GM12878 (cell line): Measurements from ENCODE around the gene ALX4. TPM values are rescaled to one million over a fixed set of nuclear protein-coding genes. Genes with fewer than 3 reads are reported as not detected.

ENCODE experiments used
- ATAC-seq: fragments of 200-7000 bp; cut with Tn5 transposase; 3 replicates; pipeline ENCODE4 v1.9.1; 2020; ENCODE audit warnings: mild to moderate bottlenecking, moderate library complexity
- BruUV-seq: library from RNA; stranded (reverse); fragments of 400-500 nt; replicated peaks from 2 replicates; lab custom pipeline; 2021; lab: Mats Ljungman, UMichigan
- CTCF ChIA-PET: fragments of 300-600 bp; sonication (Branson Sonifier 250); formaldehyde crosslinking; extraction: SDS; loops from one replicate; lab custom pipeline; 2021; ENCODE audit warnings: inconsistent platforms; lab: Yijun Ruan, JAX
- POLR2A ChIA-PET: fragments of 350-600 bp; formaldehyde crosslinking; extraction: SDS; loops from one replicate; lab custom pipeline; 2021; ENCODE audit warnings: inconsistent platforms; lab: Charles Lee
- RAD21 ChIA-PET: fragments of 300-600 bp; sonication (Branson Sonifier 250); formaldehyde crosslinking; loops from one replicate; lab custom pipeline; 2023; ENCODE audit warnings: antibody characterized with exemption; ENCODE audit not compliant: unreplicated experiment; lab: Charles Lee
- SMC1A ChIA-PET: fragments of 300-600 bp; sonication (Branson Sonifier 250); formaldehyde crosslinking; loops from one replicate; lab custom pipeline; 2023; ENCODE audit not compliant: unreplicated experiment, uncharacterized antibody; lab: Charles Lee
- DNase-seq: peaks from one replicate; pipeline ENCODE4 v3.0.0-alpha.2; 2011; ENCODE audit warnings: low read depth, low spot score
- FAIRE-seq: peaks from 3 replicates; lab custom pipeline; 2011; peaks lifted over from hg19 to GRCh38; lab: Jason Lieb, UNC
- H2AFZ ChIP-seq: 2 replicates; pipeline ENCODE4 v1.6.0; 2011; ENCODE audit warnings: low read depth, low read length, control low read depth; ENCODE audit not compliant: control insufficient read depth
- H3K27ac ChIP-seq: 2 replicates; pipeline ENCODE4 v1.5.1; 2011; ENCODE audit warnings: control low read depth; ENCODE audit not compliant: control insufficient read depth, insufficient read depth
- H3K27me3 ChIP-seq, 2 experiments: replicated peaks in 1 of 2; 2 replicates each; pipeline versions ENCODE4 v1.6.0 to v1.6.1; 2011; ENCODE audit warnings: low read length in 1 of 2; ENCODE audit not compliant: control insufficient read depth in 2 of 2, insufficient read depth in 2 of 2
- H3K36me3 ChIP-seq, 2 experiments: 2 replicates each; pipeline ENCODE4 v1.5.1; 2011; ENCODE audit warnings: low read length in 1 of 2; ENCODE audit not compliant: control insufficient read depth in 2 of 2, insufficient read depth in 2 of 2
- H3K4me1 ChIP-seq: 2 replicates; pipeline ENCODE4 v1.6.1; 2011; ENCODE audit warnings: mild to moderate bottlenecking, low read length, moderate library complexity, mixed read lengths; ENCODE audit not compliant: control insufficient read depth, insufficient read depth
- H3K4me2 ChIP-seq: 2 replicates; pipeline ENCODE4 v1.6.0; 2011; ENCODE audit warnings: control low read depth; ENCODE audit not compliant: control insufficient read depth, insufficient read depth
- H3K4me3 ChIP-seq: fragments of 200-600 bp; sonication (generic); 2 replicates; pipeline ENCODE4 v1.5.1; 2016
- H3K79me2 ChIP-seq: 2 replicates; pipeline ENCODE4 v1.6.0; 2011; ENCODE audit warnings: low read length; ENCODE audit not compliant: control insufficient read depth, insufficient read depth
- H3K9ac ChIP-seq: 2 replicates; pipeline ENCODE4 v1.8.0; 2011; ENCODE audit warnings: low read length, control low read depth, mixed read lengths; ENCODE audit not compliant: control insufficient read depth, insufficient read depth
- H3K9me3 ChIP-seq: replicated peaks from 3 replicates; pipeline ENCODE4 v1.5.1; 2011; ENCODE audit warnings: mild to moderate bottlenecking, low read length; ENCODE audit not compliant: control insufficient read depth, insufficient read depth
- H4K20me1 ChIP-seq: 2 replicates; pipeline ENCODE4 v1.6.0; 2011; ENCODE audit not compliant: control insufficient read depth, insufficient read depth
- BRCA1 ChIP-seq: IDR thresholded peaks from 2 replicates; pipeline ENCODE4 v1.6.1; 2011; ENCODE audit warnings: low read depth, low read length, improper control_type of control experiment
- CHD2 ChIP-seq: IDR thresholded peaks from 2 replicates; pipeline ENCODE4 v1.6.1; 2011; ENCODE audit warnings: low read depth, low read length, improper control_type of control experiment, borderline replicate concordance
- E2F4 ChIP-seq: IDR thresholded peaks from 2 replicates; pipeline ENCODE4 v1.6.1; 2012; ENCODE audit warnings: low read depth, low read length, improper control_type of control experiment
- FOS ChIP-seq: IDR thresholded peaks from 3 replicates; pipeline ENCODE4 v1.6.1; 2011; ENCODE audit warnings: borderline replicate concordance; ENCODE audit not compliant: insufficient read length; ENCODE audit errors: extremely low read depth
- NR2C2 ChIP-seq: IDR thresholded peaks from 2 replicates; pipeline ENCODE4 v1.6.1; 2011; ENCODE audit warnings: borderline replicate concordance, low read depth; ENCODE audit not compliant: control insufficient read depth, insufficient read length
- SPI1 ChIP-seq: IDR thresholded peaks from 2 replicates; pipeline ENCODE4 v1.6.1; 2011; ENCODE audit warnings: low read depth, mild to moderate bottlenecking, low read length, moderate library complexity, borderline replicate concordance; ENCODE audit not compliant: insufficient read depth
- USF2 ChIP-seq: IDR thresholded peaks from 2 replicates; pipeline ENCODE4 v1.6.1; 2011; ENCODE audit warnings: low read depth, low read length, improper control_type of control experiment, borderline replicate concordance
- WGBS: methylation state at CpG from one replicate; pipeline ENCODE4 v1.1.6; 2016; ENCODE audit warnings: low lambda C conversion rate; ENCODE audit not compliant: insufficient replicate concordance, insufficient coverage; ENCODE audit errors: missing lambda C conversion rate; 5-methylcytosine and 5-hydroxymethylcytosine counted together
- in situ Hi-C: fragments of 300-500 bp; cut with MboI; formaldehyde crosslinking; loops from 9 replicates; pipeline ENCODE4 v1.14.3; 2018; ENCODE audit warnings: mixed read lengths
- intact Hi-C: fragments of 100-400 bp; cut with micrococcal nuclease; formaldehyde crosslinking; loops from one replicate; pipeline ENCODE4 v1.14.2; 2022; ENCODE audit not compliant: unreplicated experiment
- polyA plus RNA-seq, 11 experiments: library from polyadenylated mRNA; depleted of rRNA in 4 of 11; unstranded in 6 of 11; stranded (reverse) in 5 of 11; fragments of >200 nt; fragmentation: Nextera tagmentation in 4 of 11; fragmentation: Illumina TruSeq in 1 of 11; extraction: Ambion mirVana in 4 of 11; extraction: Trizol in 1 of 11; gene quantifications; 1 replicate in 1 of 11; 2 replicates in 10 of 11; pipeline versions ENCODE4 v1.2.1 to v1.2.3, GENCODE V29; 2011 to 2016; ENCODE audit warnings: inconsistent platforms in 2 of 11, missing spikeins in 2 of 11, low read depth in 1 of 11
- total RNA-seq, 4 experiments: library from RNA; depleted of rRNA in 3 of 4; stranded (reverse); fragments of >200 nt in 3 of 4; fragmentation: Illumina TruSeq in 1 of 4; extraction: Trizol in 1 of 4; gene quantifications; 2 replicates each; pipeline versions ENCODE4 v1.2.1 to v1.2.3, GENCODE V29; 2013 to 2021

ALX4 gene
- total and polyA plus RNA-seq, 10 of the 15 experiments (the other 5 are each of a cell fraction or from before 2014, with no cell fraction given): not detected

GRCh38 chr11:44258190-44258489, 51.8 kb downstream of the ALX4 start:
- POLR2A ChIA-PET: interaction anchor here (0.5 kb wide), 1 partner anchor 359 kb away, joined by 4 read pairs; no protein-coding TSS in a partner anchor
- ATAC-seq (no peak), FAIRE-seq (no peak), DNase-seq (no peak)
- H3K9me3 ChIP-seq: no peaks in the 10 kb centered on the region; the same call in 2 of the 3 replicates
- H3K9ac ChIP-seq: no peak overlapping the region
- TF ChIP-seq NR2C2 (no peak), FOS (no peak), SPI1 (no peak), BRCA1 (no peak), E2F4 (no peak), USF2 (no peak), CHD2 (no peak)
- no peak overlapping the region for H2AFZ ChIP-seq
- no peaks in the 10 kb centered on the region for H3K36me3 ChIP-seq
- BruUV-seq: no TSS peak
- CTCF ChIA-PET: interaction anchor here (1.4 kb wide), 1 partner anchor 125 kb away, joined by 3 read pairs; no protein-coding TSS in a partner anchor
- H3K27ac ChIP-seq: no peak overlapping the region
- H3K79me2 ChIP-seq: no peaks in the 10 kb centered on the region
- intact Hi-C loops: no loop called here
- no peaks in the 10 kb centered on the region for H4K20me1 ChIP-seq
- in situ Hi-C loops: no loop called here
- SMC1A ChIA-PET: no interaction called here
- RAD21 ChIA-PET: interaction anchor here (2.3 kb wide), 1 partner anchor 125 kb away, joined by 6 read pairs; no protein-coding TSS in a partner anchor
- 46% methylated on average over 5 of the region's 5 CpGs for WGBS
- H3K27me3 ChIP-seq: no peaks in the 10 kb centered on the region
- H3K4me3 ChIP-seq: no peak overlapping the region
- no peak overlapping the region for H3K4me2 ChIP-seq
- peaks cover 4% of the 10 kb centered on the region for H3K4me1 ChIP-seq
